Testis (tissue), 2 donors: ENCODE data around the gene SDHC.
"Not testable (repeated sequence)": the region's sequence is repeated elsewhere in the genome, so short reads cannot be mapped to it uniquely, and the experiment has no call there.

Source experiments
- POLR2A ChIP-seq: fragments of 450-650 bp; IDR thresholded peaks from one replicate; pipeline ENCODE4 v1.6.1; 2017; ENCODE audit warnings: antibody characterized with exemption, mild to moderate bottlenecking, moderate library complexity
- TF ChIP-seq, protein P1 (sequence below), 3 experiments: fragments of 450-650 bp in 2 of 3; fragments of 200-600 bp in 1 of 3; sonication (generic) in 1 of 3; IDR thresholded peaks; one replicate each; pipeline ENCODE4 v1.5.1; 2016 to 2019; ENCODE audit warnings: antibody characterized with exemption in 3 of 3, mild to moderate bottlenecking in 2 of 3, moderate library complexity in 1 of 3

DNA sequence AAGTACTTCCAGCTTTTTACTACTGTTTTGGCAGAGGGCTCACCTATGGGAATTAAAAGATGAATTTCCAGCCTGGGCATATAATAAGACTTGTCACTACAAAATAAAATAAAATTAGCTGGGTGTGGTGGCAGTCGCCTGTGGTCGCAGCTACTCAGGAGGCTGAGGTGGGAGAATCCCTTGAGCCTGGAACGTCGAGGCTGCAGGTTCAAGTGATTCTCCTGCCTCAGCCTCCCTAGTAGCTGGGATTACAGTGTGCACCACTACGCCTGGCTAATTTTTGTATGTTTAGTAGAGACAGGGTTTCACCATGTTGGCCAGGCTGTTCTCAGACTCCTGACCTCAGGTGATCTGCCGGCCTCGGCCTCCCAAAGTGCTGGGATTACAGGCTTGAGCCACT, 77.0 kb downstream of the SDHC start:
- TF ChIP-seq, protein P1, sequence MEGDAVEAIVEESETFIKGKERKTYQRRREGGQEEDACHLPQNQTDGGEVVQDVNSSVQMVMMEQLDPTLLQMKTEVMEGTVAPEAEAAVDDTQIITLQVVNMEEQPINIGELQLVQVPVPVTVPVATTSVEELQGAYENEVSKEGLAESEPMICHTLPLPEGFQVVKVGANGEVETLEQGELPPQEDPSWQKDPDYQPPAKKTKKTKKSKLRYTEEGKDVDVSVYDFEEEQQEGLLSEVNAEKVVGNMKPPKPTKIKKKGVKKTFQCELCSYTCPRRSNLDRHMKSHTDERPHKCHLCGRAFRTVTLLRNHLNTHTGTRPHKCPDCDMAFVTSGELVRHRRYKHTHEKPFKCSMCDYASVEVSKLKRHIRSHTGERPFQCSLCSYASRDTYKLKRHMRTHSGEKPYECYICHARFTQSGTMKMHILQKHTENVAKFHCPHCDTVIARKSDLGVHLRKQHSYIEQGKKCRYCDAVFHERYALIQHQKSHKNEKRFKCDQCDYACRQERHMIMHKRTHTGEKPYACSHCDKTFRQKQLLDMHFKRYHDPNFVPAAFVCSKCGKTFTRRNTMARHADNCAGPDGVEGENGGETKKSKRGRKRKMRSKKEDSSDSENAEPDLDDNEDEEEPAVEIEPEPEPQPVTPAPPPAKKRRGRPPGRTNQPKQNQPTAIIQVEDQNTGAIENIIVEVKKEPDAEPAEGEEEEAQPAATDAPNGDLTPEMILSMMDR (IDR thresholded peaks at IDR 0.05) = not testable (repeated sequence)
- TF ChIP-seq POLR2A = not testable (repeated sequence)
